ENCODE data around the gene LMAN1.

The LMAN1 gene

DNA sequence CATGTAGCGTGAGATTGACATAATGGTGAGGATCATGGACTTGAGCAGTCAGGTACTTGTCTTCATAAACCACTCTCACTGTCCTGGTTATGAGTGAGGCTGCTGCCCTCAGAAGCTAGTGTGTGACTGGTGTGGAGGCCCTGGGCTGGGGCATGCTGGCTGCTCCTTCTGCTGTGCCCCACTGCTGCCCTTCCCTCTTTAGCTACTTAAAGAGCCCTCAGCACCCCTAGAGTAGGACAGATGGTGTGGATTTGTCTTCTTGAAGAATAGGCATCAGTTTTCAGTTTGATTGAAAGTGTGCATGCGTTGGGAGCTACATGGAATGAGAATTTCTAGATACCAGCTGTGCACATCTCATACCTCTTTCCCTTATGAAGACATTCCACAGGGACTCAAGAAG, 56.1 kb downstream of the LMAN1 start:
- WGBS: 97% methylated on average over 2 of the region's 2 CpGs
- no peak overlapping the region for H3K27ac ChIP-seq (ENCODE audit: low read depth, low read length)
- no peaks in the 10 kb centered on the region for H3K36me3 ChIP-seq (ENCODE audit: insufficient read depth, low read length)
- peaks cover 52% of the 10 kb centered on the region for H3K27me3 ChIP-seq (ENCODE audit: insufficient read depth, low read length)
- no peak overlapping the region for H3K4me3 ChIP-seq (ENCODE audit: low read length)
- no peak overlapping the region for H3K9ac ChIP-seq (ENCODE audit: low read depth, low read length)
- no peaks in the 10 kb centered on the region for H3K9me3 ChIP-seq (ENCODE audit: insufficient read depth, low read depth, low read length)
- no peaks in the 10 kb centered on the region for H3K4me1 ChIP-seq (ENCODE audit: insufficient read depth, low read length)

DNA sequence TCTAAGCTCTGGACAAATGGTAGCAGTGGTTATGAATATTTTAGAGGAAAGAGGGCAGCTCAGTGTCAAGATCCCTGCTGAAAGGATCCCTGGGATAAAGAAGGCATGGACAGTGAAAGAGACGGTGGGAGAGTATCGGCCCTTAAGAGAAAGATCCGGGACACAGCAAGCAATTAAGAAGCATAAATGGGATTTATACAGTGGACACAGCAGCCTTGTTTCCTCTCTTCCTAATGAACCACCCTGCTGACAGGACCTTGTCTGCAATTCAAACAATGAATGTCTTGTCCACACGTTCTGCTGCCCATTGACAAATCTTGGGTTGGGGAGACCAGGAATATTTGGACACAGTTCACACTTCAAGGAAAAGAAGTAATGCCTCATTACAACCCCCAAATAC, 57.1 kb downstream of the LMAN1 start:
- Histone ChIP-seq H3K4me1 (ENCODE audit: insufficient read depth, low read length) (no peaks in the 10 kb centered on the region), H3K27me3 (ENCODE audit: insufficient read depth, low read length) (peaks cover 42% of the 10 kb centered on the region), H3K9me3 (ENCODE audit: insufficient read depth, low read depth, low read length) (no peaks in the 10 kb centered on the region), H3K27ac (ENCODE audit: low read depth, low read length) (no peak overlapping the region), H3K4me3 (ENCODE audit: low read length) (no peak overlapping the region), H3K9ac (ENCODE audit: low read depth, low read length) (no peak overlapping the region), H3K36me3 (ENCODE audit: insufficient read depth, low read length) (no peaks in the 10 kb centered on the region)
- WGBS: 92% methylated on average over 4 of the region's 4 CpGs

DNA sequence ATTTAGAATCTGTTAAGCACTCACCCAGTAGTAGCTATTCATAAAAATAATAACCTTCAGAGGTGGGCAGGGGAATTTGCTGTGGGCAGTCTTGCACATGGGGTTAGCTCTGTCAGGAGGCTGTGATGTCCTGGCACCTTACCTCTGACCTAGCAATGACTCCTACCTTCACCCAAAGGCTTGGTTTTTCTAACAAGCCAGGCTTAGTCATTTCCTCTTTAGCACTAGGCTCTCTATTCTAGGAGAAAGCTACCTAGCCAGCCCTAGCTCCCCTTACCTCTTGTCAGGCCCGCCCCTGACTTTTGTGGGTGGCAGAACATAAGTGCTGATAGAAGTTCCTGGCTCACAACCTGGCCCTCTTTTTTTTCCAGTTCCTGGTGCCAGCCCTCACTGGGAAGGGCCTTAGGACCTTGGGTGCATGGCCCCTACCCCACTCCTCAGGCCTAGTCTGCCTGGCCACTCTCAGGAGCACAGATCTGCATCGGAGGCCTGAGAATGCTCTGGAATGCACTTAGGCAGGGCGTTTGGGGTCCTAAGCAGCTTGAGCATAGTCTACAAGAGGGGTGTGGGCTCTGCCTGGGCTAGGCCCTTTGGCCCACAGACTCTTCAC, 58.3 kb downstream of the LMAN1 start:
- peaks cover 36% of the 10 kb centered on the region for H3K27me3 ChIP-seq (ENCODE audit: insufficient read depth, low read length)
- H3K4me3 ChIP-seq (ENCODE audit: low read length): no peak overlapping the region
- H3K36me3 ChIP-seq (ENCODE audit: insufficient read depth, low read length): no peaks in the 10 kb centered on the region
- no peak overlapping the region for H3K9ac ChIP-seq (ENCODE audit: low read depth, low read length)
- H3K9me3 ChIP-seq (ENCODE audit: insufficient read depth, low read depth, low read length): no peaks in the 10 kb centered on the region
- 75% methylated on average over 3 of the region's 3 CpGs for WGBS
- H3K4me1 ChIP-seq (ENCODE audit: insufficient read depth, low read length): no peaks in the 10 kb centered on the region
- no peak overlapping the region for H3K27ac ChIP-seq (ENCODE audit: low read depth, low read length)

DNA sequence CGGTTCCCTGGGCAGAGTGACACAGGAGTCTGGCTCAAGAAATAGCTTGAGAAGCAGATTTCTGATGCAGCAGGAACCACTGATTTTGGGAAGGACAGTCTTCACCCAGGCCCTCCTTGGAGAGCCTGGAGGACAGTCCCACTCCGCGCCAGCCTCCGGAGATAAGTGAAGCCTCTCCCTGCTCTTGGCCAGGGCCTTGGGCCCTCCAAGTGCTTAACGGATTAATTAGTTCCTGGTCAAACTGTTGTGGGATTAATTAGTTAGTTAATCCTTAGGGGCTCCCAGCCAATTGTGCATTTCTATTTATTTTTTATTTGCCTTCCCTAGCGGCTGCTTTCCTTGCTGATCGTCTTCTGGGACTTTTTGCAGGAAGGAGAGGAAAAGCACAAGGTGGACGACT, 60.2 kb downstream of the LMAN1 start:
- peaks cover 45% of the 10 kb centered on the region for H3K27me3 ChIP-seq (ENCODE audit: insufficient read depth, low read length)
- H3K36me3 ChIP-seq (ENCODE audit: insufficient read depth, low read length): no peaks in the 10 kb centered on the region
- H3K4me3 ChIP-seq (ENCODE audit: low read length): no peak overlapping the region
- WGBS: 87% methylated on average over 8 of the region's 8 CpGs
- no peak overlapping the region for H3K9ac ChIP-seq (ENCODE audit: low read depth, low read length)
- no peaks in the 10 kb centered on the region for H3K4me1 ChIP-seq (ENCODE audit: insufficient read depth, low read length)
- no peak overlapping the region for H3K27ac ChIP-seq (ENCODE audit: low read depth, low read length)
- no peaks in the 10 kb centered on the region for H3K9me3 ChIP-seq (ENCODE audit: insufficient read depth, low read depth, low read length)

DNA sequence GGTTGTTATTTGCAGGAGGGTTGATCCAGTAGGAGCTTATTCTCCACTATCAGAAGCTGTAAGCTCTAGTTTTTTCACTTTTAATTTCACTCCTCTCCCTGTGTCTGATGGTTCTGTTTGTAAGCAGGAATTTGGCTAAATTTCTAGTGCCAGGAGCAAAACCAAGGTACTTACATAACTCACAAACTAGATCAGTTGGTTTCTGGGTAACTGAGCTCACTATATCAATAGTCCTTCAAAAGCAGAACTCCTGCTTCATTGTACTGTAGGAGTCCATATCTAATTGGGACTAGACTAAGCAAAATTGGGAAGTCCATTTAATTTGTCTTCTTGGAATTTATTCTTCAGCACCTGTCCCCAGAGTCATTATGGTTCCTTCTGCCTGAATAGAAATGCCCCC, 65.7 kb downstream of the LMAN1 start:
- no peak overlapping the region for H3K9ac ChIP-seq (ENCODE audit: low read depth, low read length)
- no peaks in the 10 kb centered on the region for H3K4me1 ChIP-seq (ENCODE audit: insufficient read depth, low read length)
- H3K9me3 ChIP-seq (ENCODE audit: insufficient read depth, low read depth, low read length): no peaks in the 10 kb centered on the region
- H3K36me3 ChIP-seq (ENCODE audit: insufficient read depth, low read length): no peaks in the 10 kb centered on the region
- H3K4me3 ChIP-seq (ENCODE audit: low read length): no peak overlapping the region
- no peak overlapping the region for H3K27ac ChIP-seq (ENCODE audit: low read depth, low read length)
- peaks cover 43% of the 10 kb centered on the region for H3K27me3 ChIP-seq (ENCODE audit: insufficient read depth, low read length)

DNA sequence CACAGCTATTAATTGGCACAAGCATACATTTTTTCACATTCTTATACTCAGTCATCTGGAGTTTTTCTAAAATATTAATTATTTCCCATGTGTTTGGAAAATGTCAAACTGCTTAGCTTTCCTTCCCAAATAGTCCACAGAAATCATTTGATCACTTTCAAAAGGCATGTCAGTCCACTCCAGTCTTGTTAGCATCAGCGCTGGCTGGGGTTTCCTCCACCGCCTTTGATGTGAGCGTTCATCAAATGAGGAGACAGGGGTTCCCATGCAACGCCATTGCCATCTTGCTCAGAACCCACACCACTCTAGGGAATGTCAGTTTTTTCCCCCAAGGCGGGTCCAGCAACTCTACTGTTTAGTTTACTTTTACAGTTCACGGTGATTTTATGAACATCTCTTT, 72.7 kb downstream of the LMAN1 start:
- H3K4me1 ChIP-seq (ENCODE audit: insufficient read depth, low read length): no peaks in the 10 kb centered on the region
- H3K9me3 ChIP-seq (ENCODE audit: insufficient read depth, low read depth, low read length): no peaks in the 10 kb centered on the region
- H3K9ac ChIP-seq (ENCODE audit: low read depth, low read length): no peak overlapping the region
- peaks cover 68% of the 10 kb centered on the region for H3K27me3 ChIP-seq (ENCODE audit: insufficient read depth, low read length)
- WGBS: 82% methylated on average over 6 of the region's 6 CpGs
- H3K27ac ChIP-seq (ENCODE audit: low read depth, low read length): no peak overlapping the region
- no peaks in the 10 kb centered on the region for H3K36me3 ChIP-seq (ENCODE audit: insufficient read depth, low read length)
- no peak overlapping the region for H3K4me3 ChIP-seq (ENCODE audit: low read length)

DNA sequence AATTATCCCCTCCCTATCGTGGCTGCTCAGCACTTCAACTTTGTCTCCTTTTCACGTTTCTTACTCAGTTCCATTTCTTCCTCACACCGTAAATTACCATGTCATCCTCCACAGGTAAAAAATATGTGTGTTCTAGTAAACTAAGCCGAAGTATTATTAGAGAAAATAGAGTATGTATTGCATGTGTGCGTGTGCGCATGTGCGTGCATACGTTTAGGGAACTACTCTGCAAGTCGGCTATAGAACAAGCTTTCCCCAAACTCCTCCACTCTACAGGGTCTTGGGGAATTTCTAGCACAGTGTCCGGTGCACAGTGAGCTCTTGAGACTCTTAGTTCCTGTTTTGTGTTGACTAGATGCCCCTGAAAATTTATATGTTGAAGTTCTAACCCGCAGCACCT, 76.7 kb downstream of the LMAN1 start:
- Histone ChIP-seq H3K9ac (ENCODE audit: low read depth, low read length) (no peak overlapping the region), H3K27me3 (ENCODE audit: insufficient read depth, low read length) (peaks cover 96% of the 10 kb centered on the region), H3K36me3 (ENCODE audit: insufficient read depth, low read length) (no peaks in the 10 kb centered on the region), H3K27ac (ENCODE audit: low read depth, low read length) (no peak overlapping the region), H3K4me1 (ENCODE audit: insufficient read depth, low read length) (no peaks in the 10 kb centered on the region), H3K9me3 (ENCODE audit: insufficient read depth, low read depth, low read length) (no peaks in the 10 kb centered on the region), H3K4me3 (ENCODE audit: low read length) (no peak overlapping the region)
- 88% methylated on average over 10 of the region's 11 CpGs for WGBS

DNA sequence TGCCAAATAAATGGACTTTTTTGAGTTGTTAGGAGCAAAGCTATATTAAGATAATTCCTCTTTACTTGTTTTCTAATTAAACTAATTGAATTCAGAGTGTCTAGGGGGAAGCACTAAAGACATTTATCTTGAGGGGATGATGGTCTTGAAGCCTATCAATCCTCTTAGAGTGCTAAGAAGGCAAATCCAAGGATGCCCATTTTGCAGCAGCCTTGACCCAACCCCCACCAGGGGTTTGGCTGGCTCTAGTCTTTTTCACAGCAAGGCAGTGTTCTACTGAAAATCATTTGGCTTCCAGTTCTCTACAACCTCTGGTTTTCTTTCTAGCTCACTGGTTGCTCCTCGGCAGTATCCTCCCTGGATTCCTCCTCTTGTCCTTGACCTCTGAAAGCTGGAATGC, 79.3 kb downstream of the LMAN1 start:
- Histone ChIP-seq H3K4me3 (ENCODE audit: low read length) (no peak overlapping the region), H3K27me3 (ENCODE audit: insufficient read depth, low read length) (peaks cover 100% of the 10 kb centered on the region), H3K9me3 (ENCODE audit: insufficient read depth, low read depth, low read length) (no peaks in the 10 kb centered on the region), H3K27ac (ENCODE audit: low read depth, low read length) (no peak overlapping the region), H3K36me3 (ENCODE audit: insufficient read depth, low read length) (no peaks in the 10 kb centered on the region), H3K9ac (ENCODE audit: low read depth, low read length) (no peak overlapping the region), H3K4me1 (ENCODE audit: insufficient read depth, low read length) (peaks cover 13% of the 10 kb centered on the region)
- 76% methylated on average over 1 of the region's 1 CpG for WGBS

DNA sequence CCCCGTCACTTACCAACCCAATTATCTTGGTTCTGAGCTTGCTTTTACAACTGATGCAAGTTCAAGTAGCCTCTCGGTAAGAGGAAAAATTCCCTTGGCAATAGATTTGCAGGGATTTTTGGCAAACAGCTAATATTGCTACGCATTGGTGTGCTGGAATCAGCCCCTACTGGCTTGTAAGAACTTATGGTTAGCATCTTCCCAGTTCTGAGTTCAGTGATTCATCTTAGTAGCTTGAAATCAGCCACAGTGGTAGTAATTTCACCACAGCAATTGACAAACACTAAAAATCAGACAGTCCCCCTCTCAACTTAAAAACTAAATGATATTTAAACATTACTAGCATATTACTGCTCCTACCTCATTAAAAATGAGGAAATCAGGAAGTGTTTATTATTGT, 79.9 kb downstream of the LMAN1 start:
- 80% methylated on average over 3 of the region's 3 CpGs for WGBS
- H3K9ac ChIP-seq (ENCODE audit: low read depth, low read length): no peak overlapping the region
- no peak overlapping the region for H3K27ac ChIP-seq (ENCODE audit: low read depth, low read length)
- H3K4me1 ChIP-seq (ENCODE audit: insufficient read depth, low read length): peaks cover 13% of the 10 kb centered on the region
- no peaks in the 10 kb centered on the region for H3K36me3 ChIP-seq (ENCODE audit: insufficient read depth, low read length)
- H3K27me3 ChIP-seq (ENCODE audit: insufficient read depth, low read length): peaks cover 100% of the 10 kb centered on the region
- no peaks in the 10 kb centered on the region for H3K9me3 ChIP-seq (ENCODE audit: insufficient read depth, low read depth, low read length)
- H3K4me3 ChIP-seq (ENCODE audit: low read length): no peak overlapping the region

DNA sequence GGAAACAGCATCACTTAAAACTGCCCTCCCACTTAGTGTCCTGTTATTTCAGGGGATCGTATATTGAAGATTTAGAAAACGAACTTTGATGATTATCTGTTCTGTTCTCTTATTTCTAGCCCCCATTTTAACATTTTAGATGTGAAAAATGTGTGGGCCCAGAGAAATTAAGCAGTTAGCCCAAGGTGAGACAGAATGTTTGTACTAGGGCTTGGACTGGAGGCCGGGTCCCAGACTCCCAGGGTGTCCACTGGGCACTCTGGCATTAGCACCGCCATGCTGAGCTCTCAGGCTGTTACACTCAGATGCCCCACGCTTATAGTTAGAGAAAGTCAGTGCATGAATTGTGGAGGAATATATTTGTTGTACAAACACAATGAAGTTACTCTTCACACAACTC, 80.3 kb downstream of the LMAN1 start:
- Histone ChIP-seq H3K4me3 (ENCODE audit: low read length) (no peak overlapping the region), H3K27ac (ENCODE audit: low read depth, low read length) (no peak overlapping the region), H3K4me1 (ENCODE audit: insufficient read depth, low read length) (peaks cover 13% of the 10 kb centered on the region), H3K9me3 (ENCODE audit: insufficient read depth, low read depth, low read length) (no peaks in the 10 kb centered on the region), H3K27me3 (ENCODE audit: insufficient read depth, low read length) (peaks cover 100% of the 10 kb centered on the region), H3K9ac (ENCODE audit: low read depth, low read length) (no peak overlapping the region), H3K36me3 (ENCODE audit: insufficient read depth, low read length) (no peaks in the 10 kb centered on the region)
- WGBS: 88% methylated on average over 4 of the region's 5 CpGs

Measured in HUES64 (cell line).